Measurements from ENCODE around the gene GFER. TPM values are rescaled to one million over a fixed set of nuclear protein-coding genes. Genes with fewer than 3 reads are reported as not detected.
A peak's percentile ranks its signal among the peaks of the same experiment; 100 is the strongest.

Gene GFER
- total RNA-seq, 2 donors from 2014 or later = 40.3 to 45.5 TPM

- peaks cover 46% of the 10 kb centered on the region for H3K27me3 ChIP-seq (ENCODE audit: control insufficient read depth, insufficient read depth, low read length, poor library complexity, severe bottlenecking)
- Mint-ChIP-seq H3K27me3 (ENCODE audit: insufficient read depth) (peaks cover 71% of the 10 kb centered on the region), H3K4me3 (peak overlapping the region; percentile 51), H3K4me1 (peaks cover 6% of the 10 kb centered on the region), H3K36me3 (ENCODE audit: low read depth) (no peaks in the 10 kb centered on the region), H3K9me3 (no peaks in the 10 kb centered on the region), H3K27ac (no peak overlapping the region)
- no peak for TF ChIP-seq CTCF (conservative IDR thresholded peaks at IDR 0.05)
- H3K9me3 ChIP-seq (ENCODE audit: control insufficient read depth, low read length) = no peaks in the 10 kb centered on the region
- peak; percentile 92 for DNase-seq
- WGBS, 2 experiments (ENCODE audit: insufficient coverage in 1 of 2, insufficient read length in 1 of 2) = 9 to 18% methylated on average over 4 to 14 of the region's 14 CpGs
- H3K4me3 ChIP-seq (ENCODE audit: low read length) = peak overlapping the region; percentile 74
- peak overlapping the region; percentile 34 for H3K9ac ChIP-seq (ENCODE audit: extremely low read depth, low read length, poor library complexity, severe bottlenecking)
- H3K4me1 ChIP-seq (ENCODE audit: control insufficient read depth, insufficient read depth, low read length) = peaks cover under 1% of the 10 kb centered on the region
- H3K27ac ChIP-seq (ENCODE audit: low read depth, low read length) = no peak overlapping the region
- H3K36me3 ChIP-seq (ENCODE audit: control insufficient read depth, insufficient read depth, low read length) = no peaks in the 10 kb centered on the region
These were observed 38.7 kb downstream of the GFER start for GRCh38 chr16:2022723-2023091.

- Mint-ChIP-seq H3K4me3 (peak overlapping the region; percentile 51), H3K36me3 (ENCODE audit: low read depth) (no peaks in the 10 kb centered on the region), H3K27me3 (ENCODE audit: insufficient read depth) (peaks cover 71% of the 10 kb centered on the region), H3K4me1 (peaks cover 7% of the 10 kb centered on the region), H3K9me3 (no peaks in the 10 kb centered on the region), H3K27ac (no peak overlapping the region)
- Histone ChIP-seq H3K4me3 (ENCODE audit: low read length) (peak overlapping the region; percentile 74), H3K27me3 (ENCODE audit: control insufficient read depth, insufficient read depth, low read length, poor library complexity, severe bottlenecking) (peaks cover 39% of the 10 kb centered on the region), H3K9me3 (ENCODE audit: control insufficient read depth, low read length) (no peaks in the 10 kb centered on the region), H3K9ac (ENCODE audit: extremely low read depth, low read length, poor library complexity, severe bottlenecking) (peak overlapping the region; percentile 34), H3K27ac (ENCODE audit: low read depth, low read length) (no peak overlapping the region), H3K36me3 (ENCODE audit: control insufficient read depth, insufficient read depth, low read length) (no peaks in the 10 kb centered on the region), H3K4me1 (ENCODE audit: control insufficient read depth, insufficient read depth, low read length) (peaks cover 3% of the 10 kb centered on the region)
- WGBS, 2 experiments (ENCODE audit: insufficient coverage in 1 of 2, insufficient read length in 1 of 2) = 7 to 19% methylated on average over 29 to 52 of the region's 53 CpGs
- TF ChIP-seq CTCF (conservative IDR thresholded peaks at IDR 0.05) = peak; percentile 96
- DNase-seq = peak; percentile 98
These were observed 39.4 kb downstream of the GFER start for GRCh38 chr16:2023092-2024031.

GRCh38 chr16:2024032-2024420 is 40.0 kb downstream of the GFER start:
- DNase-seq = no peak
- H3K4me1 Mint-ChIP-seq = peaks cover 7% of the 10 kb centered on the region
- TF ChIP-seq CTCF (conservative IDR thresholded peaks at IDR 0.05) = no peak
- H3K9me3 ChIP-seq (ENCODE audit: control insufficient read depth, low read length) = no peaks in the 10 kb centered on the region
- H3K36me3 Mint-ChIP-seq (ENCODE audit: low read depth) = no peaks in the 10 kb centered on the region
- H3K36me3 ChIP-seq (ENCODE audit: control insufficient read depth, insufficient read depth, low read length) = no peaks in the 10 kb centered on the region
- peaks cover 3% of the 10 kb centered on the region for H3K4me1 ChIP-seq (ENCODE audit: control insufficient read depth, insufficient read depth, low read length)
- H3K27me3 ChIP-seq (ENCODE audit: control insufficient read depth, insufficient read depth, low read length, poor library complexity, severe bottlenecking) = peaks cover 33% of the 10 kb centered on the region
- H3K27me3 Mint-ChIP-seq (ENCODE audit: insufficient read depth) = peaks cover 68% of the 10 kb centered on the region
- H3K27ac ChIP-seq (ENCODE audit: low read depth, low read length) = no peak overlapping the region
- H3K4me3 Mint-ChIP-seq = no peak overlapping the region
- no peak overlapping the region for H3K9ac ChIP-seq (ENCODE audit: extremely low read depth, low read length, poor library complexity, severe bottlenecking)
- H3K4me3 ChIP-seq (ENCODE audit: low read length) = no peak overlapping the region
- 93% methylated on average over 9 to 12 of the region's 12 CpGs for WGBS, 2 experiments (ENCODE audit: insufficient coverage in 1 of 2, insufficient read length in 1 of 2)
- H3K27ac Mint-ChIP-seq = no peak overlapping the region
- H3K9me3 Mint-ChIP-seq = no peaks in the 10 kb centered on the region

Data from endodermal cell (in vitro differentiated cells).